D721Med (cell line): Measurements from ENCODE around the gene PER2.

Experiments
- DNase-seq: peaks from one replicate; pipeline ENCODE4 v3.0.0; 2011; ENCODE audit warnings: low spot score; ENCODE audit not compliant: insufficient read length
- FAIRE-seq: peaks from 2 replicates; lab custom pipeline; 2011; peaks lifted over from hg19 to GRCh38; lab: Jason Lieb, UNC
- CTCF ChIP-seq: IDR thresholded peaks from 2 replicates; pipeline ENCODE4 v1.5.1; 2012; ENCODE audit warnings: mild to moderate bottlenecking, control low read depth; ENCODE audit not compliant: insufficient read depth; ENCODE audit errors: missing control alignments

PER2 gene

GRCh38 chr2:238243496-238244076 is 44.8 kb downstream of the PER2 start:
- no peak for FAIRE-seq
- no peak for TF ChIP-seq CTCF
- no peak for DNase-seq

GRCh38 chr2:238242731-238243495 is 45.5 kb downstream of the PER2 start:
- DNase-seq (no peak), FAIRE-seq (no peak)
- no peak for TF ChIP-seq CTCF

DNA sequence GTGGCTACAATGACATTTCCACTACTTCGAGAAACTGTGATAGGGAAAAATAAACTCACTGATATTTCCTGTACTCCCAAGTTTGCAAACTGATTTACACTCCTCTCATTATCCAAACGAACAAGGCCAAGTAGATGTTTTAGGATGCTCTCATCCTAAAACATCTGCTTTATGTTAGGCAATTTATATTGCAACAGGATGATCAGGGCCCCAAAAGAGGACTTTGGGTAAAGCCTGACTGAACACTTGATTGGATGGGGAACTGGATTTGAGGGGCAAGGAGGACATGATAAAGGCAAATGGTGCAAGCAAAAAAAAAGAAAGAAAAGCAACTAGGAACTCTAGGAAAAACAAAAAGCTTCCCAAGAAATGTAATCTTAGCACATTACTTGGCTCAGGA is 46.4 kb downstream of the PER2 start:
- DNase-seq (no peak), FAIRE-seq (peak; percentile 55)
- no peak for TF ChIP-seq CTCF

- DNase-seq = peak; percentile 64
- TF ChIP-seq CTCF = peak; percentile 21
- no peak for FAIRE-seq
Measured at GRCh38 chr2:238240757-238241711, 47.4 kb downstream of the PER2 start.

DNA sequence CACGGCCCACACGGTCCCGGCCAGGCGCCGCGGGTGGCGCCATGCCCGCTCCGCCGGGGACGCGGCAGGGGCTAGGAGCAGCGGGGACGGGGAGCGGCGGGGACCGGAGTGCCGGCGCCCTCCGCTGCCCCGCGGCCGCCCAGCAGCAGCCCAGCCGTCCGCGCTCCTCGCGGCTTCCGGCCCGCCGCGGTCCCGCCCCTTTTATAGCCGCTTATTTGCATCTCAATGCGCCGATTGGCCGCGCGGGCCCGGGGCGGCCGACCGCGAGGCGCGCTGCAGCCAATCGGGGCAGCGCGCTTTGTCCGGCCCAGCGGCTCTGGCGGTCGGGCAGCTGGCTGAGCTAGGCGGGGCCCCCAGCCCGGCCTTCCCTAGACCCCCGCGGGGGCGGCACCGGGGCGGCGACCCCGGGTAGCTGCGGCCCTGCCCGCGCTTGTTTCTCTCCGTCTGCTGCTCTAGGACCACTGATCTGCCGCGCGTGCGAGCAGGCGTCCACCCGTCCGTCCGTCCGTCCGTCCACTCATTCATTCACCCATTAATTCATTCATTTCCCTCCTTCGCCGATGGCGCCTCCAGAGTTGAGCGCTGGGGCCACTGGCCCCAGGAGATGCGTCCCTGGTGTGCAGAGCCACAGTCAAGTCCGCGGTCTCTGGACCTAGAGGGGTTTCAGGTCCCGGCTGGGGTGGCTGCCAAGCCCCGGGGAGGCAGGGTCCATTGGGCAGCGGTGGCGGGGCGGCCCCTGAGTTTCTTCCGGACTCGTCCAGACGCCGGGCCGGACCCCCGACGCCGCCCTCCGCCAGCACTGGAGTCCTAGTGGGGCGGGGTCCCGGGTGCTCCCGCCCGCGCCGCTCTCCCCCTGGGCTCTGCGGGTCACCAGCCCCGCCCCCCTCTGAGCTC is 48.3 kb downstream of the PER2 start, which contains the start of gene HES6:
Gene HES6 (minus strand): TSS at position 176 of the 894 bp plus-strand sequence. CDS start 133 bp downstream, at position 43.
- TF ChIP-seq CTCF = no peak
- FAIRE-seq (no peak), DNase-seq (peak; percentile 82)

DNA sequence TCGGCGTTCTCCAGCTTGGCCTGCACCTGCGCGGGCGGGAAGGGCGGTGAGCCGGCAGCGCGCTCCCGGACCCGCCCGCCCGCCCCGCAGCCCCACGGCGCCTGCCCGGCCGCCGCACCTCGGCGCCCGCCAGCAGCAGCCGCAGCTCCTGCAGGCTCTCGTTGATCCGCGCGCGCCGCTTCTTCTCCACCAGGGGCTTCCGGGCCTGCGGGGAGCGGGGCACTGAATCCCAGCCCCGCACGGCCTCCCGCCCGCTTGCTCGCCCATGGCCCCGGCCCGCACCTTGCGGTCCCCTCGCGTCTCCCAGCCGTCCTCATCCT is 48.9 kb downstream of the PER2 start:
- TF ChIP-seq CTCF = no peak
- FAIRE-seq (no peak), DNase-seq (no peak)
